Neutrophil (primary cell): ENCODE results near the gene FKBP1B.

Experiments
- H3K27ac ChIP-seq: fragments of 200-600 bp; sonication (generic); 2 replicates; pipeline ENCODE4 v1.5.1; 2016; ENCODE audit warnings: mild to moderate bottlenecking, moderate library complexity
- H3K27me3 ChIP-seq: fragments of 200-600 bp; sonication (generic); 2 replicates; pipeline ENCODE4 v1.6.0; 2016; ENCODE audit warnings: mild to moderate bottlenecking
- H3K36me3 ChIP-seq: fragments of 200-600 bp; sonication (generic); 2 replicates; pipeline ENCODE4 v1.5.1; 2017
- H3K4me1 ChIP-seq, 2 experiments: fragments of 200-600 bp in 1 of 2; sonication (generic) in 1 of 2; 1 replicate in 1 of 2; 2 replicates in 1 of 2; pipeline versions ENCODE4 v1.5.1 to v1.6.1; 2013 to 2016; ENCODE audit warnings: low read depth in 1 of 2, low read length in 1 of 2, mild to moderate bottlenecking in 1 of 2, moderate library complexity in 1 of 2; ENCODE audit not compliant: control insufficient read depth in 1 of 2, insufficient read depth in 1 of 2
- H3K4me3 ChIP-seq, 2 experiments: fragments of 200-600 bp in 1 of 2; sonication (generic) in 1 of 2; 1 replicate in 1 of 2; 2 replicates in 1 of 2; pipeline ENCODE4 v1.5.1; 2013 to 2016; ENCODE audit warnings: low read depth in 1 of 2, low read length in 1 of 2, mild to moderate bottlenecking in 1 of 2, moderate library complexity in 1 of 2
- H3K9me3 ChIP-seq: fragments of 200-600 bp; sonication (generic); 2 replicates; pipeline ENCODE4 v1.5.1; 2016
- TF ChIP-seq, protein P1 (sequence below): fragments of 200-600 bp; sonication (generic); IDR thresholded peaks from 2 replicates; pipeline ENCODE4 v1.5.1; 2016; ENCODE audit warnings: antibody characterized with exemption

Gene FKBP1B

DNA sequence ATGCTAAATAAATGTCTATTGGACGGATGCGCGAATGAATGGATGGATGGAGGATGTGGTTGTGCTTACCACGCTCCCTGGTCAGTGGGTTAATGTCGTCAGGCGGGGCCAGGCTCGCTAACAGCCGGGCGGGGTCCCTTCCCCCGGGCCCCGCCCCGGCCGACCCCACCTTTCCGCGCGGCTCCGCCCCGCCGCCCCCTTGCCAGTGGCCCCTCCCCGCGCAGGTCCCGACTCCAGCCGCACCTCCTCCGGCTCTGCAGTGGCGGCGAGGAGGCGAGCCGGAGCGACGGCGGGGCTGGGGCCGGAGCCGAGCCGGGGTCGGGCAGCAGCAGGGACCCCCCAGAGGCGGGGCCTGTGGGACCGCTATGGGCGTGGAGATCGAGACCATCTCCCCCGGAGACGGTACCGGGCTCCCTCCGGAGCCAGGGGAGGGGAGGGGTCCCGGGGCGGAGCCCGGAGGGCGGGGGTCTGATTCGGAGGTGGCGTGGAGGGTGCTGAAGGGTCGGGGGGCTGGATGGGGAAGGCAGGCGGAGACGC is at the start of gene FKBP1B:
Gene FKBP1B, plus strand, starts transcription at position 257 of the 537 bp plus-strand sequence. Its CDS starts 109 bp downstream, at position 366.
- Histone ChIP-seq H3K27ac (no peak within 1 kb of the TSS), H3K4me1 (peaks cover 29 to 31% of the 10 kb centered on the region in 2 experiments), H3K27me3 (peaks cover 69% of the 10 kb centered on the region), H3K4me3 (peak within 1 kb of the TSS; percentile 29 to 53), H3K36me3 (no peaks in the 10 kb centered on the region), H3K9me3 (no peaks in the 10 kb centered on the region)
- TF ChIP-seq, protein P1, sequence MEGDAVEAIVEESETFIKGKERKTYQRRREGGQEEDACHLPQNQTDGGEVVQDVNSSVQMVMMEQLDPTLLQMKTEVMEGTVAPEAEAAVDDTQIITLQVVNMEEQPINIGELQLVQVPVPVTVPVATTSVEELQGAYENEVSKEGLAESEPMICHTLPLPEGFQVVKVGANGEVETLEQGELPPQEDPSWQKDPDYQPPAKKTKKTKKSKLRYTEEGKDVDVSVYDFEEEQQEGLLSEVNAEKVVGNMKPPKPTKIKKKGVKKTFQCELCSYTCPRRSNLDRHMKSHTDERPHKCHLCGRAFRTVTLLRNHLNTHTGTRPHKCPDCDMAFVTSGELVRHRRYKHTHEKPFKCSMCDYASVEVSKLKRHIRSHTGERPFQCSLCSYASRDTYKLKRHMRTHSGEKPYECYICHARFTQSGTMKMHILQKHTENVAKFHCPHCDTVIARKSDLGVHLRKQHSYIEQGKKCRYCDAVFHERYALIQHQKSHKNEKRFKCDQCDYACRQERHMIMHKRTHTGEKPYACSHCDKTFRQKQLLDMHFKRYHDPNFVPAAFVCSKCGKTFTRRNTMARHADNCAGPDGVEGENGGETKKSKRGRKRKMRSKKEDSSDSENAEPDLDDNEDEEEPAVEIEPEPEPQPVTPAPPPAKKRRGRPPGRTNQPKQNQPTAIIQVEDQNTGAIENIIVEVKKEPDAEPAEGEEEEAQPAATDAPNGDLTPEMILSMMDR, result no peak

DNA sequence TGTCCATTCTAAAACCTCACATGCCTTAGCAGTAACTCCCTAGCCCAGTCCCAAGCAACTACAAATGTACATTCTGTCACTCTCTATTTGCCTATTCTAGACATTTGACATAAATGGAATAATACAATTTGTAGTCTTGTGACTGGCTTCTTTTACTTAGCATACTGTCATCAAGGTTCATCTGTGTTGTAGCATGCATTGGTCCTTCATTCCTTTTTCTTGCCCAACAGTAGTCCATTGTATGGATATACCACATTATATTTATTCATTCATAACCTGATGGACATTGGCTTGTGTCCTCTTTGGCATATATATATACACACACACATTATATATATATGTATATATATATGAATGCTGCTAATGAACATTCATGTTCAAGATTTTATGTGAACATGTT is 41.8 kb upstream of the FKBP1B start:
- Histone ChIP-seq H3K27ac (no peak overlapping the region), H3K36me3 (no peaks in the 10 kb centered on the region), H3K27me3 (peaks cover 58% of the 10 kb centered on the region), H3K4me1 (peaks cover 5 to 11% of the 10 kb centered on the region in 2 experiments), H3K4me3 (no peak overlapping the region), H3K9me3 (no peaks in the 10 kb centered on the region)
- TF ChIP-seq, protein P1, result no peak

DNA sequence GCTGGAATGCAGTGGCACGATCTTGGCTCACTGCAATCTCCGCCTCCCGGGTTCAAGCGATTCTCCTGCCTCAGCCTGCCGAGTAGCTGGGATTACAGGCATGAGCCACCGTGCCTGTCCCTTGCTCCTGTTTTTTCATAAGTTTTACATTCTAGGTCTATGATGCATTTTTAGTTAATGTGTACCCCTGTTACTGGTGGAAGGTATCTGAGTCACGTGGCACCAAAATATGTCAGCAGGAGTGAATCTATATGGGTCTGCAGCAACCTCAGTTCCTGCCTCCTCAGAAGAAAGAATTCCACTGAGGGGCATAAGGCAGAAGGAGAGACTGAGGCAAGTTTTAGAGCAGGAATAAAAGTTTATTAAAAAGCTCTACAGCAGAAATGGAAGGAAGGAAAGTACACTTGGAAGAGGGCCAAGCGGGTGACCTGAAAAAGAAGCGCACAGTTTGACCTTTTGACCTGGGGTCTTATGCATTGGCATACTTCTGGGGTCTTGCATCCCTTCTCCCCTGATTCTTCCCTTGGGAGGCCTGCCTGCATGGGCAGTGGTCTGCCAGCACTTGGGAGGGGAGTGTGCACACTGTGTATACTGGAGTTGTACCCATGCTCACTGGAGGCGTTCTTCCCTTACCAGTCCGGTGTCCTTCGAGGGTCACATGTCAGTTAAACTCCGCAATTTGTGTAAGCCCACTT is 40.7 kb upstream of the FKBP1B start:
- Histone ChIP-seq H3K9me3 (no peaks in the 10 kb centered on the region), H3K36me3 (no peaks in the 10 kb centered on the region), H3K27ac (no peak overlapping the region), H3K27me3 (peaks cover 66% of the 10 kb centered on the region), H3K4me3 (no peak overlapping the region), H3K4me1 (peaks cover 5 to 11% of the 10 kb centered on the region in 2 experiments)
- TF ChIP-seq, protein P1, result no peak

DNA sequence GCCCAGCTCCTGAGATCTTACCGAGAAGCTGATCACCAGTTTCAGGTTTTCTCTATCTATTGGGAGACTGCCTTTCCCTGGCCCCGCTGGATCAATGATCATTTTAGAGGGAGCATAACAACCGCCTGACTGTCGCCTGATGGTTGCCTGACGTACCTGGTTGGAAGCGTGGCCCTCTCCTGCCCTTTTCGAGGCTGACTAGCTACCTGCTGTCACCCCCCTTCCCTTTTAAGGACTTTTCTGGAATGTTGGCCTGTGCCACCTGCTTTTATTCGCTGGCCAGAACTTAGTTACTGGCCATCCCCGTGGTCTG is 40.2 kb upstream of the FKBP1B start:
- Histone ChIP-seq H3K9me3 (no peaks in the 10 kb centered on the region), H3K27ac (no peak overlapping the region), H3K4me3 (no peak overlapping the region), H3K4me1 (peaks cover 5 to 11% of the 10 kb centered on the region in 2 experiments), H3K27me3 (peaks cover 66% of the 10 kb centered on the region), H3K36me3 (no peaks in the 10 kb centered on the region)
- TF ChIP-seq, protein P1, result no peak

DNA sequence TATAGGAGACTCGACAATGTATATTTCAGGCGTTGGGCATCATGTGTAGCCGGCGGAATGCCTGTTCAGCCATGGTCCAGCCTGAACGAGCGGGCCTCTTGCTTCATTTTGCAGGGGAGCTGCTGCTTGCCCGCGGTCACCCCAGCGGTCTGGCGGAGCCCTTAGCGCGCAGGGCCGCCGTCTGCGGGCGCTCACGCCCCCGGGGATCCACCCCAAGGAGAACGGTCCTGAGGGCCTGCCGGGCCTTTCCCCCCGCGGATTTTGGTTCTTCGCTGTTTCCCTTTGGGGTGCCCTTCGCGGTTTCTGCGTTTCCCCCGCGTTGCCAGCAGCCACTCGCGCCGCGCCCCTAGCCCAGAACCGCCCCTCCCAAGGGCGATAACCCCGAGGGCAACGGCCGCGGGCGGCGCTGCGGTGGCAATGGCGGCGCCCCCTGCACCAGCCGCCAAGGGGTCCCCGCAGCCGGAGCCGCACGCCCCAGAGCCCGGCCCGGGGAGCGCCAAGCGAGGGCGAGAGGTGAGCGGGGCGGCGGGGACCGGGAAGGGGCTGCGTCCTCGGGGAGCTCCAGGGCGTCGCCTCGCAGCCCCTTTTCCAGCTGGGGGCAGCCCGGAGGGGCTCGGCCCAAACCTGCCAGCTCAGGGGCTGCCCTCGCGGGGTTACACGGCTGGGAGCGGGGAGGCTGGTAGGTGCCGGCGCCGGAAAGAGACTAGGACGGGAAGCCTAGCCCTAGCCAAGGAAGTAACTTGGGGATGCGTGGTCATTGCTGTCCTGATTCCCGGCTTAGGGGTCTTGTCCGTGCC is 39.7 kb upstream of the FKBP1B start, which contains the start of gene MFSD2B:
Gene MFSD2B, plus strand, starts transcription at position 406 of the 797 bp plus-strand sequence. Its CDS starts 12 bp downstream, at position 418.
- H3K9me3 ChIP-seq, result no peaks in the 10 kb centered on the region
- H3K27ac ChIP-seq, result no peak within 1 kb of the TSS
- peaks cover 66% of the 10 kb centered on the region for H3K27me3 ChIP-seq
- H3K4me1 ChIP-seq, result peaks cover 5 to 11% of the 10 kb centered on the region in 2 experiments
- TF ChIP-seq, protein P1, result no peak
- no peaks in the 10 kb centered on the region for H3K36me3 ChIP-seq
- H3K4me3 ChIP-seq, result no peak within 1 kb of the TSS
